Measurements from ENCODE around the gene GLCE.

DNA sequence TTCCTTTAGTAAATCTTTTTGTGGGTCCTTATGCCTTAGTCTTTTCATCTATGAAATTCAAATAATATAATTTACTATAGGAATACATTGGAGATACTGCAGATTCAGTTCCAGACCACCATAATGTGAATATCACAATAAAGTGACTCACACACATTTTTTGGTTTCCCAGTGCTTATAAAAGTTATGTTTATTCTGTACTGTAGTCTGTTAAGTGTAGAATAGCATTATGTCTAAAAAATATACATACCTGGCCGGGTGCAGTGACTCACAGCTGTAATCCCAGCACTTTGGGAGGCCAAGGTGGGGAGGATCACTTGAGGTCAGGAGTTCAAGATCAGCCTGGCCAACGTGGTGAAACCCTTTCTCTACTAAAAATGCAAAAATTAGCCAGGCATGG, 84.4 kb downstream of the GLCE start:
- TF ChIP-seq EGR1 (IDR thresholded peaks at IDR 0.05) (no peak), ZBTB7A (IDR thresholded peaks at IDR 0.05; ENCODE audit: low read depth) (no peak), EP300 (IDR thresholded peaks at IDR 0.05; ENCODE audit: borderline replicate concordance) (no peak), CEBPB (IDR thresholded peaks at IDR 0.05) (no peak), YY1 (IDR thresholded peaks at IDR 0.05; ENCODE audit: low read depth) (no peak), NFIC (IDR thresholded peaks at IDR 0.05) (no peak)
- TF ChIP-seq, protein P1, sequence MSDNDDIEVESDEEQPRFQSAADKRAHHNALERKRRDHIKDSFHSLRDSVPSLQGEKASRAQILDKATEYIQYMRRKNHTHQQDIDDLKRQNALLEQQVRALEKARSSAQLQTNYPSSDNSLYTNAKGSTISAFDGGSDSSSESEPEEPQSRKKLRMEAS (IDR thresholded peaks at IDR 0.05), result no peak
